ENCODE measurements around the gene ABL2.

DNA sequence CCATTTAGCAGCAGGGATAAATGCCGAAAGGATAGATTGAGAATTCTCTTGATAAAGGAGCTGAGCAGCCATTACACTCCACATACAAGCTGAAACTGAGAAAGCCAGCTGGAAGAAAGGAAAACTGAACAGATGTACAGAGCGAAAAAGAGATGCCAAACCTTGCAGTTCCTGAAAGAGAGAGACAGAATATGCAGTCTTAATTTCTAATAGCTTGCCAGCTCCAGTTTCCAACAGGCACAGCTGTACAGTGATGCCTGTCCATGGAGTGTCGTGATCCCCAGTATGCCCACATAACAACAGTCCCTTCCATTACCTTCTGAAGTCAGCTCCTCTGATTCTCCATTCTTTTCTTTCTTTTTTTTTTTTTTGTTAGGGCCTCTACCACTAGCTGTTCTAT lies 22.7 kb downstream of the ABL2 start:
- no peak for TF ChIP-seq POLR2A (IDR thresholded peaks at IDR 0.05)
- TF ChIP-seq, protein P1, sequence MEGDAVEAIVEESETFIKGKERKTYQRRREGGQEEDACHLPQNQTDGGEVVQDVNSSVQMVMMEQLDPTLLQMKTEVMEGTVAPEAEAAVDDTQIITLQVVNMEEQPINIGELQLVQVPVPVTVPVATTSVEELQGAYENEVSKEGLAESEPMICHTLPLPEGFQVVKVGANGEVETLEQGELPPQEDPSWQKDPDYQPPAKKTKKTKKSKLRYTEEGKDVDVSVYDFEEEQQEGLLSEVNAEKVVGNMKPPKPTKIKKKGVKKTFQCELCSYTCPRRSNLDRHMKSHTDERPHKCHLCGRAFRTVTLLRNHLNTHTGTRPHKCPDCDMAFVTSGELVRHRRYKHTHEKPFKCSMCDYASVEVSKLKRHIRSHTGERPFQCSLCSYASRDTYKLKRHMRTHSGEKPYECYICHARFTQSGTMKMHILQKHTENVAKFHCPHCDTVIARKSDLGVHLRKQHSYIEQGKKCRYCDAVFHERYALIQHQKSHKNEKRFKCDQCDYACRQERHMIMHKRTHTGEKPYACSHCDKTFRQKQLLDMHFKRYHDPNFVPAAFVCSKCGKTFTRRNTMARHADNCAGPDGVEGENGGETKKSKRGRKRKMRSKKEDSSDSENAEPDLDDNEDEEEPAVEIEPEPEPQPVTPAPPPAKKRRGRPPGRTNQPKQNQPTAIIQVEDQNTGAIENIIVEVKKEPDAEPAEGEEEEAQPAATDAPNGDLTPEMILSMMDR (IDR thresholded peaks at IDR 0.05 in 4 of 5, conservative IDR thresholded peaks at IDR 0.05 in 1 of 5) = no peak
